GM18870 (cell line): ENCODE measurements around the gene CAPZA2.
A peak's percentile ranks its signal among the peaks of the same experiment; 100 is the strongest.
"Not testable (repeated sequence)": the region's sequence is repeated elsewhere in the genome, so short reads cannot be mapped to it uniquely, and the experiment has no call there.

Source experiments
- ATAC-seq: cut with Tn5 transposase; IDR thresholded peaks from one replicate; pipeline ENCODE4 v1.9.1; 2021; ENCODE audit warnings: moderate library complexity; ENCODE audit not compliant: unreplicated experiment

Gene CAPZA2

DNA sequence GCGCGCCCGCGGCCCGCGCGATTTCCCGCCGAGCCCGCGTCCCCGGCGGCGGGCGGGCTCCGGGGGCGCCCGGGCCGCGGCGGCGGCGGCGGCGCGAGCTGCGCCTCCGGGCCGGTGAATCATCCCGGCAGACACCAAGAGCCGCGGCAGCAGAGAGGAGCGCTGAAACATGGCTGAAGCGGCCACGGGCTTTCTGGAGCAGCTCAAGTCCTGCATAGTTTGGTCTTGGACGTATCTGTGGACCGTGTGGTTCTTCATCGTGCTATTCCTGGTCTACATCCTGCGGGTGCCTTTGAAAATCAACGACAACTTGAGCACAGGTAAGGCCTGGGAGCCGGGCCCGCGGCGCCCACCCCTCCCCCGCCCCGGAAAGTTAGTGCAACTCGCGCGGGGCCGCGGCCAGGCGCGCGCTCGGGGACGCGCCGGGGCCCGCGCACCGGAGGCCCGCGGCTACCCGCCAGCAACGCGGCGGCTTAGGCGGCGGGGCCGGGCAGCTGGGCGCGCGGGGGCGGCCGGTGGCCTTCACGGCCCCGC lies 91.1 kb downstream of the CAPZA2 start, which contains the start of gene ST7:
TSS of gene ST7 (plus strand) at position 130 of the 534 bp plus-strand sequence. CDS start at position 170, 40 bp downstream.
- ATAC-seq: peak; percentile 25

DNA sequence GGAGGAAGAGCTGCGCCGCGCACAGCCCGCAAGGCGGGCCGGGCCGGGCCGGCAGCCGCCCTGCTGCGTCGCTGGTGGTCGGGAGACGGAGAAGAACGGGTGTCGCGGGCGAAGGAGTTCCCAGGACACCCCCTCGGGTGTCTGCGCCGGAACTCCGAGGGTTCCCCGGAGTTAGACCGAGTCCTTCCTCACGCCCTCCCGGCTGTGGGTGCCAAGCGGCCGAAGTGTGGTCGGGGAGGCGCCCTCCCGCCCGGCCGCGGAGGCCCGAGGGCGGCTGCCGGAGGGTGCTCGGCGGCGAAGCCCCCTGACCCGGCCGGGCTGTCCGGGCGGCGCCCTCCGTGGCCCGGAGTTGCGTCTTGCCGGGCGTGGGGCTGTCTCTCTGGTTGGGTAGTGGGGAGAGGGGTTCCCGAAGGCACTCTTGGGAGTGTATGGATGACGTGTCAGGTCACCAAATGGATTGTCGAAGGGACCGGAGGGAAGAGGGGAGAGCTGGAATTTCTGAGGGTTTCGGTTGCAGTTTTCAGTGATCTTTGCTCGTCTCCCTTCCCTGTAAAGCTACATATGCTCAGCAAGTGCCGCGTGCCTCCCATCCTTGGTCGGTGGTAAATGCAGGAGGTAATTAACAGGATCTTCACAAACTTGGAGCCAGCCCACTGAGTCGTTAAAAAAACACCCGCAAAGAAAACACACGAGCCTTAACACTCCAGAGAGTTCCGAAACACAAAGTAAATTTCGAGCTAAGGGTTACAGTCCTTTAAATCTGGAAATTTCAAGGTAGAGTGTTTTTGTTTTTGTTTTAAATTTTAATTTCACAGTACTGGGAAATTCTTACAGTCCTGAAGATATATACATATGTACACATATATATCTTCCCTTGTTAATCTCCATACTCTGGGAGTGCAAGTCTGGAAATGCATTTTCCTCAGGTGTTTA lies 91.8 kb downstream of the CAPZA2 start:
- ATAC-seq: no peak

DNA sequence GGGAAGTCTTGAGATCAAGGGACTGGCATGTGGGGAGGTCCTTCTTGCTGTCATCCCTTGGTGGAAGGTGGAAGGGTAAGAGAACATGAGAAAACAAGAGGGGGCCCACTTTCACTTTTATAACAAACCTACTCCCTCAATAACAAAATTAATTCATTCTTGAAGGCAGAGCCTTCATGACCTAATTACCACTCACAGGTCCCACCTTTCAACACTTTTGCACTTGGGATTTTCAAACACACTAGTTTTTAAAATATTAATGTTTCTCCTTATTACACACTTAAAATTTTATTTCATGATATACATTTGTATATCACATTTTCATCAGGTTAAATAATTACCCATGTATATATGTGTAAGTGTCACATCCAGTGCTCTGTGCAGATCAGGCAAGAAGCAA lies 93.0 kb downstream of the CAPZA2 start:
- ATAC-seq: no peak

DNA sequence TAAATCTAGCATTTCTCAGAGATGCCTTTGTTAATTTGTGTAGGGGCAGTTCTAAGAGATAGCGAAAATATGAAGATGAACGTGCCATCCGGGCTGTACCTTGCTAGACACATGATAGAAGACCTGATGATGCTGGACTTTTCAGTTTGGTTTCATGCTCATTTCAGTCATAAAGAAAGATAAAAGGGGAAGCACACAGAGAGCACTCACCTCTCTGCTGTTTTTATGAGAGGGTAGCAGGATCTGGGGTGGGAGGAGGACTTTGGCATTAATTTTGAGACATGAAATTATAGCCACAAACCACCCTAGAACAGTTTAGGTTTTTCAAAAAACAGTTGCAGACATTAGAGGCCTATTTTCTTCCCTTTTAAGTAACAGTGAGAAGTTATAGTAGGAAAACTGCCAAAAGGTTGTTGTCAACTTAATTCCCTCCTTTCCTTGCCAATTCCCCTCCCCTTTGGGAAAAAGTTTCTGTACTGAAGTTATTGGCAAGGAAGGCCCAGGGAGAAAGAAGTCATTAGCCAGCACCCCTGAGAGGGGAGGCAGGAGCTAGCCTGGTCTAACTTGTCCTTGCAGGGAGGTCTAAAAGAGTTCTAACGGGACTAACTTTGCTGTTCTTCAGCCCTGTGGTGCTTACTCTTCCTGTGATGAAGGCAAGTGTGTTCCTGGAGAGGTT lies 93.6 kb downstream of the CAPZA2 start:
- ATAC-seq: peak; percentile 82

DNA sequence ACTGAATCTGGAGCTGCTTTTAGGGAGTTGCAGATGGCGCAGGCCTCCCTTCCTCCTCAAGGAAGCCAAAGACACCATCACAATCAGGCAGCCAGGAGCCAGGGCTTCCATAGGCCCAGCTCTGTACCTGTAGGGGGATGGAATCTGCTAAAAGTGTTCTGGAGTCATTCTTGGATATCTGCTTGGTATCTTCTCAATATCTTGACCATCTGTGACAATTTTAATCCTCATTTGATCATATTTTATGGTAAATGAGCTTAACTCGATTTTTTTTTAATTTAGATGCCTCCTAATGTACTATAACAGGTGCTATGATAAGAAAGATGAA lies 94.1 kb downstream of the CAPZA2 start:
- no peak for ATAC-seq

DNA sequence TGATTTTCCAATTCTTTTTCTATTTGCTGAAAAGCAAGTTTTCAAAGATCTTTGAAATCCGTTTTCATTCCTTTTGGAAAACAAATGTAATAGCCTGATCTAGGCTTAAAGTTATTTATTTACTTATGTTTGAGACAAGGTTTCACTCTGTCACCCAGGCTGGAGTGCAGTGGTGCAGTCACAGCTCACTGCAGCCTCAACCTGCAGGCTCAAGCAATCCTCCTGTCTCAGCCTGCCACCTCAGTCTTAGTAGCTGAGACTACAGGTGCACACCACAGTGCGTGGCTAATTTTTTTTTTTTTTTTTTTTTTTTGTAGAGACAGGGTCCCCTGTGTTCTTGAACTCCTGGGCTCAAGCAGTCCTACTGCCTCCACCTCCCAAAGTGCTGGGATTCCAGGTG lies 95.5 kb downstream of the CAPZA2 start:
- peak; percentile 38 for ATAC-seq

DNA sequence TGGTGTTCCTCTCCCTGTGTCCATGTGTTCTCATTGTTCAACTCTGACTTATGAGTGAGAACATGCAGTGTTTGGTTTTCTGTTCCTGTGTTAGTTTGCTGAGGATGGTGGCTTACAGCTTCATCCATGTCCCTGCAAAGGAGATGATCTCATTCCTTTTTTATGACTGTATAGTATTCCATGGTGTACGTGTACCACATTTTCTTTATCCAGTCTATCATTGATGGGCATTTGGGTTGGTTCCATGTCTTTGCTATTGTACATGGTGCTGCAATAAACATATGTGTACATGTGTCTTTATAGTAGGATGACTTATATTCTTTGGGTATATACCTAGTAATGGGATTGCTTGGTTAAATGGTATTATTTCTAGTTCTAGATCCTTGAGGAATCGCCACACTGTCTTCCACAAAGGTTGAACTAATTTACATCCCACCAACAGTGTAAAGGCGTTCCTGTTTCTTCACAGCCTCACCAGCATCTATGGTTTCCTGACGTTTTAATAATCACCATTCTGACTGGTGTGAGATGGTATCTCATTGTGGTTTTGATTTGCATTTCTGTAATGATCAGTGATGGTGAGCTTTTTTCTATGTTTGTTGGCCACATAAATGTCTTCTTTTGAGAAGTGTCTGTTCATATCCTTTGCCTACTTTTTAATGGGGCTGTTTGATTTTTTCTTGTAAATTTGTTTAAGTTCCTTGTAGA lies 99.7 kb downstream of the CAPZA2 start:
- not testable (repeated sequence) for ATAC-seq

DNA sequence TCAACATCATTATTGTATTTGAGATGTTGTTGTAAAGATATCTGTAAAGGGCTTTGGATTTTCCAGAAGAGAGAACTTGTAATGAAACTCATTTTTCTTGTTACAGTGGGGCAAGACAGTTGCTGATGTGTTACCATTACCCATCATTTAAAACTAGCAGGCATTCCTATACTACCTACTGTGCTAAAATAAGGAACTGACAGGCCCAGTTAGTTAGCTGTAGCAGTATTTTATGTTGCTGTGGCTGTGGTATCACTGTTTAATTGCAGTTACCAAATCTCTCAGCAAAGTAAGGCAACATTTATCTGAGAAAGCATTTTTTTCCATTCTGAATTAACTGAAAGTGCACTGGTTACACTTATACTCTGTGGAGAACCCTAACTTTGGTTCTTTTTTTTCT lies 100.8 kb downstream of the CAPZA2 start:
- no peak for ATAC-seq

DNA sequence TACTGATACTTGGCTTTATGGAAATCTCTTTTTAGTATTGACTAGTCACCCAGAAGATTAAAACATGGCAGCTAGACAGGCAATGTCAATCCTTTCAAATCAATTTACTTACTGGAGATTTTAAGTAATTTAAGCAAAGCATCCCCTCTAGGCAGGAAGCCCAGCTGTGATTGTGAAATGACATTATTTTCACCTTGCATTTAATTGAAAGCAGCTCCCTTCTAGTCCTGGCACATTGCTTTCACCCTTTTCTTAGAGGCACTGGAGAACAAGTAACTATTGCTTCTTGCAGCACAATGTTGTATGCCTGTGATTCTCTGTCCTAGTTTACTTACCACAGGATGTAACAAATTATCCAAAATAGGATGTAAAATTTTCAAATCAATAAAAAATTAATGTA lies 104.2 kb downstream of the CAPZA2 start:
- no peak for ATAC-seq

DNA sequence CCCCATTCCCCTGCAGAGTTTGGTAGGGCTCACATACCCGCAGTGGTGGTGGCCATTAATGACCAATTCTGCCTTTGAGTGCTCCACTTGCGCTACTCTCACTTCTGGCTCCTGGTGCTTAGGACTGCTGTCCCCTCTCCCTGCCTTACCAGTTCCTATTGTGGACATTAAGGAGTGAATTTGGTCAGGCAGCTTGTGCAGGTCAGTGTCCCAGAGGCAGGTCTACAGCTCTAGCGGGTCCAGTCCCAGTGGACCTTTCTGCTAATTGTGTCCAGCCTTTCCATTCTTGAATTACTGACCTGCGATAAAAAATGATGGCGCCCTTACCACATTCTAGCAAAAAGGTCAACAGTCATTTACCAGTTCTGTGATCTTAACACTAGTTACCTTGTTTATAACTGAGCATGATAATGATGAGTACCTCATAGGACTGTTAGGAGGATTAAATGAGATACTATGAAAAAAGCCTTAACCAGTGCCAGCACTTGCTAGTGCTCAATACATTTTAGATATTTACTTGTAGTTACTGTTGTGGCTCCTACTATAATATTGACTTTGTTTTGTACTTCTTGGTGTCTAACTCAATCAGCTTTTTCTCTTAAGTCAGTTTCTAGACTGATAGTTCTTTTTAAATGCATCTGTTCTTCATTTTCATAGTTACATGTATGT lies 105.0 kb downstream of the CAPZA2 start:
- ATAC-seq: no peak

DNA sequence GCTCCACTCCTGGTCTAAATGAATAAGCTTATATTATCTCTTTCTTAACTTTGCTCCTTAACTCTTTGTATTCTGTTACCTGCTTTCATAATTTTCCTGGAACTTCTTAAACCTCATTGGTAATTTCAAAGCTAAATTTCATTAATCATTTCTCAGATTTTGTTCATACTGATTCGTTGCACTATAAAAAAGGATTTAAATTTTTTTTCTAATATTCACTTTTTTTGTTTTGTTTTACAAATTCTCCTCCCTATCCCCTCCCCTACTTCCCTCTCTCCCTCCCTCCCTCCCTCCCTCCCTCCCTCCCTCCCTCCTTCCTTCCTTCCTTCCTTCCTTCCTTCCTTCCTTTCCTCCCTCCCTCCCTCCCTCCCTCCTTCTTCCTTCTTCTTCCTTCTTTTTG lies 105.6 kb downstream of the CAPZA2 start:
- no peak for ATAC-seq

DNA sequence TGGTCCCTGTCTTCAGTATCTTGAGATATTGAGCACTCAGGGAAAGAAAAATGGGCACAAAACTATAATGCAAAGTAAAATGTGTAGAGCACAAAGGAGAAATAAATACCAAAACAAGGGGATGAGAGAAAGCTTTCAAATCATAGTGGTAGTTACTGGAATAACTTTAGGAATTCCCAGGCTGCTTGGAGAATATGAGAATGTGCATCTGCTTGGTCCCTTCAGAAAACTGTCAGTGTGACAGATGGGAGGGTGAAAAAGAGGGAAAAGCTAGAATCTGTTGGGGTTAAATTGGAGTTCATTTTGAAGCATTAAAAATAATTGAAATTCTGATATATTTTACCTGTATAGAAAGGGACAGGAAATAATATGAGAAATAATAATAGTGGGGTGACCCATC lies 106.2 kb downstream of the CAPZA2 start:
- ATAC-seq: no peak

DNA sequence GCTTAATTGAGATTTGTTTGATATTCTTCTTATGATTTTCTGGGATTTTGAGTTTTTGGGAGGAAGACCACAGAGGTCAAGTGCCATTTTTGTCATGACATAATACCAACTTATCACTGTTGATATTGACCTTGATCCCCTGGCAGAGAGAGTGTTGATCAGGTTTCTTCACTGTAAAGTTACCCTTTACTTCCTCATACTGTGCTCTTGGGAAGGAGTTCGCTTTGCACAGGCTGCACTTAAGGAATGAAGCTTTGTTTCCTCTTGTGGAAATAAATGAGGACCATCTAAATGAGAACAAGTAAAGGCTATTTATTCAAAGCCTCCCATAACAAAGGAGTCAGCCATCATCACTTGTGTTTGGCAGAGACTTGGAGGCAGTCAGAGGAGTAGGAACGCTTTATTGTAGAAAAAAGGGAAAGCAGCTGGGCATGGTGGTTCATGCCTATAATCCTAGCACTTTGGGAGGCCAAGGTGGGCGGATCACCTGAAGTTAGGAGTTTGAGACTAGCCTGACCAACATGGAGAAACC lies 107.0 kb downstream of the CAPZA2 start:
- no peak for ATAC-seq

DNA sequence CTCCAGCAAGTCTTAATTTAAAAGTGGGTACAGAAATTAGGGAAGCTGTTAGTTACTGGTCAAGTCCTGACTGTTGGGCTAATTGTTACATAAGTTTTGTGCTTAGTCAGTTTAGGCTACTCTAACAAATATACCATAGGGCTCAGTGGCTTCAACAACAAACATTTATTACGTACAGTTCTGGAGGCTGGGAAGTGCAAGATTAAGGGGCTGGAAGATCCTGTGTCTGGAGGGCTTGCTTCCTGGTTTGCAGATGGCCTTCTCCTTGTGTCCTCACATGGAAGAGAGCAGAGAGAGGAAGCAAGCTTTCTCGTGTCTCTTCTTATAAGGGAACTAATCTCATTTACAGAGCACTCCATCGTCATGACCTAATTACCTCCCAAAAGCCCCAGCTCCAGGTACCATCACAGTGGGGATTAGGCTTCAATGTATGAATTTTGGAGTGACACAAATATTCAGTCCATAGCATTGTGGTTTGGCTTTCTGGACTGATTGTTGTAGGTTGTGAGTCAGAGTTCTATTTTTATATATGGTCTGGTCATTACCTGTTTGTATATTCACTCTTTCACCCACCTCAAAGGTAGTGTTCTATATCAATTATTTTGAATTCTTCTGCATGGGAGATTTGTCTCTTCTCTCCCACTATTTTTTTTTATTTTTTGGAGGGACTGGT lies 108.0 kb downstream of the CAPZA2 start:
- peak; percentile 68 for ATAC-seq

DNA sequence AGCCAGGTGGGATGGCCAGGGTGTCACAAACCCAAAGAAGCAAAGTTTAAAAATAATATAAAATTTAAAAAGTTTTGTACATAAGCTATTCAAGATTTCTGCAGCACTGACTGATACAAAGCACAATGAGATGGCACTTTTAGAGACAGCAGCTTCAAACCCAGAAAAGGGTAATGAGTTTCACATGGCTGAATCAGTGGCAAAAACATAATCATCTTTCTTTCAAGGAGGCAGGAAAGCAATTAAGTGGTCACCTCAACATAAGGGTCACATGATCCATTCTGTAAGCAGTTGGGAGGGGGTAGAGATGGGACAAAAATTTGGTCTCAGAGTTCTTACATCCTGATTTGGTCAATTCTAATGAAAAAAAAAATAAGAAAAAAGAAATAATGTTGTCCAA lies 108.8 kb downstream of the CAPZA2 start:
- not testable (repeated sequence) for ATAC-seq
